ENCODE results near the gene TANGO6.
"Not testable (repeated sequence)": the region's sequence is repeated elsewhere in the genome, so short reads cannot be mapped to it uniquely, and the experiment has no call there.

Gene TANGO6

DNA sequence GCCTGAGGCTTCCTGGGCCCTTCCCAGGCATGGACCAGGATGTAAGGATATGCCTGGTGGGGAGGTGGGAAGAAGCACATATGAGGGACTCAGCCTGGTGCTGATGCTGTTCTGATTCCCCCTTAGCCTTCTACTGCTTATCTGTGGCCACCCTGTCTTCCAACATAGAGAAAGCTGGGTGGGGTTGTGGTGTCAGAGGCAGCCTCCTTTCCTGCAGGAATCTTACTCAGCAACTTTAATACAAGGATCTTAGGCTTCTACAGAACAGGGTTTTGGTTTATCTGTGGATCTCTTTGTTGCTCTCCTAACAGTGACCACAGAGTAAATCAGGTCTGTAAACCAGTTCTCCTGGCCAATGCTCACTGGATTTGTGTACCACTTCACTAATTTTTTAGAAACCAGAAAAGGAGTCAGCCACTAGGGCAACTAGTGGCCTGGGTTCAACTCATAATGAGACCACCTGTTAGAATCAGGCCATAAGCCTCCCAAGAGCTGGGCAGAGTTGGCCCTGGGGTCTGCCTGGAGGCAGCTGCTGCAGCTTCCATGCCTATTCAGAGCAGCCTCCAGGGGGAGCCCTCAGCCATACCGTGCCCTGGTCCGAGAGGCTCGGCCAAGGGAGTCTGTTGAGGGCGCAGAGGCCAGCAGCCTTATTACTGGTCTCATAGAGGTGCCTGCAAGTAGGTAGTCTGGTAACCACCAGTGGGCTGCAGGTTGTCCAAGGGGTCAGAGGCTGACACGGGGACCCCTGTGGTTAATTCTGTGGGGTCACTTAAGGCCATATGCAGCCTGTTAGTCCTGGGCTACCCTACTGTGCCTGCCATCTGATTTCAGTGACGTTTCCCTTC, 269.2 kb downstream of the TANGO6 start:
- in situ Hi-C loops (cut with HindIII; ENCODE audit: low sequenced_read_pairs), result no loop called here

DNA sequence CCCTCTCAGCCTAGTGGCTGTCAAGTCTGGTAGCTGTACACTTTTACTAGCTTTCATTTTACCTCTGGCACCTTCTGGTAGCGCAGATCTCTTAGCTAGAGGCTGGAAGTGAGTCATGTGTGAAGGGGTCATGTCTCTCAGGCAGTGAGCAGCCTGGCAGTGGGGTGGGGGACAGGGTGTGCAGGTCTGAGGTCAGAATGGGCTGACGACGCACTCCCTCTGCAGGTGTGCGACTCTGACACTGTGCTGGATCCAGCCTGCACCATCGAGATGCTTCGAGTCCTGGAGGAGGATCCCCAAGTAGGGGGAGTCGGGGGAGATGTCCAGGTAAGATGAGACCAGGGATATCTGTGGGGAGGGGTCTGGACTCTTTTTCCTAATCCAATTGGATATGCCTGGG, 269.9 kb downstream of the TANGO6 start:
- in situ Hi-C loops (cut with HindIII; ENCODE audit: low sequenced_read_pairs), result no loop called here

DNA sequence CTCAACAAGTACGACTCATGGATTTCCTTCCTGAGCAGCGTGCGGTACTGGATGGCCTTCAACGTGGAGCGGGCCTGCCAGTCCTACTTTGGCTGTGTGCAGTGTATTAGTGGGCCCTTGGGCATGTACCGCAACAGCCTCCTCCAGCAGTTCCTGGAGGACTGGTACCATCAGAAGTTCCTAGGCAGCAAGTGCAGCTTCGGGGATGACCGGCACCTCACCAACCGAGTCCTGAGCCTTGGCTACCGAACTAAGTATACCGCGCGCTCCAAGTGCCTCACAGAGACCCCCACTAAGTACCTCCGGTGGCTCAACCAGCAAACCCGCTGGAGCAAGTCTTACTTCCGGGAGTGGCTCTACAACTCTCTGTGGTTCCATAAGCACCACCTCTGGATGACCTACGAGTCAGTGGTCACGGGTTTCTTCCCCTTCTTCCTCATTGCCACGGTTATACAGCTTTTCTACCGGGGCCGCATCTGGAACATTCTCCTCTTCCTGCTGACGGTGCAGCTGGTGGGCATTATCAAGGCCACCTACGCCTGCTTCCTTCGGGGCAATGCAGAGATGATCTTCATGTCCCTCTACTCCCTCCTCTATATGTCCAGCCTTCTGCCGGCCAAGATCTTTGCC, 271.1 kb downstream of the TANGO6 start:
- in situ Hi-C loops (cut with HindIII; ENCODE audit: low sequenced_read_pairs), result no loop called here

DNA sequence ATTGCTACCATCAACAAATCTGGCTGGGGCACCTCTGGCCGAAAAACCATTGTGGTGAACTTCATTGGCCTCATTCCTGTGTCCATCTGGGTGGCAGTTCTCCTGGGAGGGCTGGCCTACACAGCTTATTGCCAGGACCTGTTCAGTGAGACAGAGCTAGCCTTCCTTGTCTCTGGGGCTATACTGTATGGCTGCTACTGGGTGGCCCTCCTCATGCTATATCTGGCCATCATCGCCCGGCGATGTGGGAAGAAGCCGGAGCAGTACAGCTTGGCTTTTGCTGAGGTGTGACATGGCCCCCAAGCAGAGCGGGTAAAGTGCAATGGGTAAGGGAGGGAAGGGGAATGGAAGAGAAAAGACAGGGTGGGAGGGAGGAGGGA, 271.6 kb downstream of the TANGO6 start:
- in situ Hi-C loops (cut with HindIII; ENCODE audit: low sequenced_read_pairs), result no loop called here

DNA sequence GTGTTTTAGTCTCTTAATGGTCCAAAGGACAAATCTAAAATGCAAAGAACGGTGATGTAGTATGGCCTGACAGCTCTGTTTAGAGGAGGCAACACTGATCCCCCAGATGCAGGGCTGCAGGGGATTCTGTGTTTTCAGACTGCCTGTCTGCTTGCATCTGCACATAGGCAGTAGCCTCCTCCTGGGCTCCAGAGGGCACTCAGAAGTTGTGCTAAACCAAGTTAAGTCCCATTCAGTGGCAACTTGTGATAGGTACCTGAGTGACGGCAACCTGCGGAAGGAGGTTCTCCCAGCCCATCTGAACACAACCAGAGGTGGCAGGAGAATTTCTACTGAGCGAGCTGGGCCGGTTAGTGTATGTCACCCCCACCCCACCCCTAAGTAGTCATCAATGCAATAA, 272.0 kb downstream of the TANGO6 start:
- in situ Hi-C loops (cut with HindIII; ENCODE audit: low sequenced_read_pairs), result no loop called here

DNA sequence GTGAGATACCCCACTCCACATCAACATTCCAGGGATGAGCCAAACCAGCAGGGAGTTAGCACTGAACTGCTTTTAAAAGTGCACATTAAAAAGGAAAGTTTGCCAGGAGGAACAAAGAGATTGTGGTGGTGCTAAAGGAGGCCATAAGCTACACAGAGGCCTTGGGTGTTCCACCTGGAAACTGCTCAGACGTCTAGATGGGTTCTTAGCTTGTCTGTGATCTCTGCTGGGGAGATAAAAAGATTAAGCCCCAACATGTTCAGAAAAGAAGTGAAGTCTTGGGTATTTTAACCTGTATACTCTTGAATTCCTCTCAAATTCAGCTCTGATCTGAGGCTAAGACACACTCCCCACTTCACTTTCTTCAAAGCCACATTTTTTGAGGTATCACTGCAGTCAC, 272.5 kb downstream of the TANGO6 start:
- in situ Hi-C loops (cut with HindIII; ENCODE audit: low sequenced_read_pairs), result no loop called here

DNA sequence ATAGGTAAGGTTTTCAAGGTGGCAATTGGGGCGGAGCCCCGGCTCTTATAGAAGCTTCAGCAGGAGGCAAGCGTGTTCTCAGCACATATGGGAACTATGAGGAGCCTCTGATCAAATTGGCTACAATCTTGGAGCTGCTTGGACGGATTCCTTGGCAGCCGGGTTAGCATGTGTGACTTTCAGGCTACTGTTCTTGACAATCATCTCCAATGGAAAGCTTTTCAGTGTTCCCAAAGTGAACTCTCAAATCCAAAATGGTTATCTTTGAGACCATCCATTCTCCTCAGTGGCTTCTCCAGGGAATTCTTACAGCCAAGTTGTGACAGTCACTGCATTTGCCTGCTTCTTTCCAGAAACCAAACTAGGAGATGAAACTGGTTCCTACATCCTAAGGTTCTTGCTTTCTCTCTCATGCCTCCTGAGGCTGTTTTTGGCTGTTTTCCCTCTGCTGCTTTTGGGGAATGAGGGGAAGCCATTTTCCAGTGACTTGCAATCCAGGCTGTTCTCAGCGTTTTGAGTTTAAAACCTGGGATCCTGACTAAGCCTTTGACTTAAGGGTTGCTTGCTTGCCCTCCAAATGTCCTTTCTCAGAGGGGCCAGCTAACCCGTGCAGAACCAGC, 273.0 kb downstream of the TANGO6 start:
- in situ Hi-C loops (cut with HindIII; ENCODE audit: low sequenced_read_pairs), result no loop called here

DNA sequence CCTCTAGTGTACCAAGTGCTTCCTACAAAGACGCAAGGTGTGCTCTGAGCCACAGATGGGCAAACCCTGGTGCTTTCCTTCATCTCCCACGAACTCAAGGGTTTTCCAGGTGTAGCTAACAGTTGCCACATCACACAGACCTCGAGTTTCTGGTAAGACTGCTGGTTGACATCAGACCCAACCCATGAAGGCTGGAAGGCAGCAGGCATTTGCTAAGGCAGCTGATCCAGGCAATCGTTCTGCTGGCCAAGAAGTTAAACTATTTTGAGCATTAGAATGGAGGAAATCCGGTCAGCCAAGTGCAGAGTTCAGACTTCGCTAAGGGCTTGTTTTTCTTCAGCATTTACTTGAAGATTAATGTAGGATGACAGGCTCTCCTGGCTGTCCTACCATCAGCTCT, 273.6 kb downstream of the TANGO6 start:
- in situ Hi-C loops (cut with HindIII; ENCODE audit: low sequenced_read_pairs), result no loop called here

DNA sequence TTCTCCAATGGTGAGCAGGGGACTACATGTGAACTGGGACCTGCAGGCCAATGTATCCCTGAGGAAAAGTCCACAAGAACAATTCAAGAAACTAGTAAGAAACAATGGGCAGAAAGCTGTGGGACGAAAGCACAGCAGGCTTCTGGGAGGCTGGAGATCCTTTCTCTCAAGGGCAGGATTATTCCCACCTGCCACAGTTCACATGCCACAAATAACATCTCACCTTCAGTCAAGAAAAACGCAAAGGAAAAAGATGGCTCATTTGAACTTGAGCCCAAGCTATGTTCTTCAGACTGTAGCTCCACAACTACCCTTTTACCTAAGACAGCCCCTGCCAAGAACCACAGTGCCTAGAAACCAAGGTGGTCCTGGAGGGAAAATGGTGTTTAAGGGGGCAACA, 275.1 kb downstream of the TANGO6 start:
- in situ Hi-C loops (cut with HindIII; ENCODE audit: low sequenced_read_pairs), result no loop called here

DNA sequence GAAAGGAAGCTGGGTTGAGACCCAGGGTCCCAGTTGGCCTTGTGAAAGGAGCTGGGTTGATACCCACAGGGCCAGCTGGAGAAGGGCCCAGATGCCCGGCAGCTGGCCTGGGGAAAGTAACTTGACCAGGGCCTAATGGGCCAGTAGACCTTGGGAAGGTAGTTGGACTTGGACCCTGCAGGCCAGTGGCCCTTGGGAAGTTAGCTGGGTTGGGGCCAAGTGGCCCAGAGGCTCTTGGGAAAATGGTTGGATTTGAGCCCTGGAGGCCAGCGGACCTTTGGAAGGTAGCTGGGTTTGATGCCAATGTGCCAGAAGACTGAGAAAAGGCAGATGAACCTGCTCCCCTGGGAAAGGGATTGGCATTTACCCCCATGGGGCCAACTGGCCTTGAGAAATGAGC, 275.7 kb downstream of the TANGO6 start:
- in situ Hi-C loops (cut with HindIII; ENCODE audit: low sequenced_read_pairs), result no loop called here

DNA sequence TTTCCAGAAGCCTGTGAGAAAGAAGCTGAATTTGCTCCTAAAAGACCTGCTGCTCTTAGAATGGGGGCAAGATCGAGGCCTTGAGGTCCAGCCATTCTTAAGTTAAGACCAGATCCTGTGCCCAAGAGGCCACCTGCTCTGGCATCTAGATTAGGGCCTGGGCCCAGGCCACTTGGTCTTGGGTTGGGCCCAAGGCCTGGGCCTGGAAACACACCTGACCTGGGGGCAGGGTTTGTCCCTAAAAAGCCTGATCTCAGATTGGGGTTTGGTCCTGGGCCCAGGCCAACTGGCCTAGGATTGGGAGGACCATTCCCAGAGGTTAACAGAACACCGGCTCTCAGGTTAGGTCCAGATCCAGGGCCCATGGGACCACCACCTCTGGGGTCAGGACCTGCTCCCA, 276.2 kb downstream of the TANGO6 start:
- in situ Hi-C loops (cut with HindIII; ENCODE audit: low sequenced_read_pairs), result no loop called here

DNA sequence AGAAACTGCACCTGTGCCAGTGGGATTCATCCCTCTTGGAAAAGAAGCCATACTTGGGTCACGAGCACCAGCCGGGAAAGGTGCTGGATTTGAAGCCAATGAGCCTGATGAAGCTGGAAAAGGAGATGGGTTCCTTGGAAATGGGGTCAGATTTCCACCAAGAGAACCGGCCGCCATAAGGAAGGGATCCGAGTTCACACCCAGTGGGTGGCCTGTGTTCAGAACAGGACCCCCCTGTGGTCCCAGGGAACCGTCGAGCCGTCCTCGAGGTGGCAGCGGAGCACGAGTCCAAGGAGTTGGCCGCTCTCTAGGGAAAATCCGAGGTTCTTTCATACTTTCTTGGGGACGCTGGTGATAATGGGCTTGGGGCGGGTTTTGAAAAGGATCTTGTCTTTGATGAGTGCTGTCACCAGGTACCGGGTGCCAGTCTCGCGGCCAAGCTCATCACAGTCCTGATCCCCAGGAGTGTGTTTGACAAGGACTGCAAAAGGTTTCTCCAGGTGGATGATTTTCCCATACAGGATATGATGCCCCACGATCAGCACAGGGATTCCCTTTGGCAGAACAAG, 276.8 kb downstream of the TANGO6 start:
- in situ Hi-C loops (cut with HindIII; ENCODE audit: low sequenced_read_pairs), result loop anchor here (5.0 kb wide), 1 partner anchor 203 kb away; no protein-coding TSS in a partner anchor

DNA sequence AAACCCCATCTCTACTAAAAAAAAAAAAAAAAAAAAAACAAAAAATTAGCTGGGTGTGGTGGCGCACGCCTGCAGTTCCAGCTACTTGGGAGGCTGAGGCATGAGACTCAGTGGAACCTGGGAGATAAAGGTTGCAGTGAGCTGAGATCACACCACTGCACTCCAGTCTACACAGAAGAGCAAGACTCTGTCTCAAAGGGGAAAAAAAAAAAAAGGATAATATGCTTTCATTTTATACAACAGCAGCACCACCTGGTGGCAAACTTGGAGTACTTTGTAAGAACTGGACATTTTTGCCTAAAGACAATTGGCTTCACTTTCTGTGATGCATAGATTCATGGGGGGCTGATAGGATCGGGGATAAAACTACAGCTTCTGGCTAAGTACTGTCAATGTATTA, 280.6 kb downstream of the TANGO6 start:
- in situ Hi-C loops (cut with HindIII; ENCODE audit: low sequenced_read_pairs), result loop anchor here (5.0 kb wide), 1 partner anchor 207 kb away; no protein-coding TSS in a partner anchor

DNA sequence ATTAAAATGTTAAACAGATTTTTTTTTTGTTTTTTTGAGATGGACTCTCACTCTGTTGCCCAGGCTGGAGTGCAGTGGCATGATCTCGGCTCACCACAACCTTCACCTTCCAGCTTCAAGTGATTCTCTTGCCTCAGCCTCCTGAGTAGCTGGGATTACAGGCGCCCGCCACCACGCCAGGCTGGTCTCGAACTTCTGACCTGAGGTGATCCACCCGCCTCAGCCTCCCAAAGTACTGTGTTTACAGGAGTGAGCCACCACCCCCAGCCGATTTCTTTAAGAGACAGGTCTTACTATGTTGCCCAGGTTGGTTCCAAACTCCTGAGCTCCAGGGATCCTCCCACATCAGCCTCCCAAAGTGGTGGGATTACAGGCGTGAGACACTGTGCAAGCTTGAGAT, 281.1 kb downstream of the TANGO6 start:
- in situ Hi-C loops (cut with HindIII; ENCODE audit: low sequenced_read_pairs), result loop anchor here (5.0 kb wide), 1 partner anchor 207 kb away; no protein-coding TSS in a partner anchor

DNA sequence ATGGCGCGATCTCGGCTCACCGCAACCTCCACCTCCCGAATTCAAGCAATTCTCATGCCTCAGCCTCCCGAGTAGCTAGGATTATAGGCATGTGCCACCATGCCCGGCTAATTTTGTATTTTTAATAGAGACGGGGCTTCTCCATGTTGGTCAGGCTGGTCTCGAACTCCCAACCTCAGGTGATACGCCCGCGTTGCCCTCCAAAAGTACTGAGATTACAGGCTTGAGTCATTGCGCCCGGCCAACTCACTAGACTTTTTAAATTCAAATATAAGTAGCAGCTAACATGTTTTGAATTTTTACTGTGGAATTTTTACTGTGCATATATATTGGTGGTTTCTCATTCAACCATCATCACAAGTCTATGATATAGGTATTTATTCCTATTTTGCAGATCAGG, 281.6 kb downstream of the TANGO6 start:
- in situ Hi-C loops (cut with HindIII; ENCODE audit: low sequenced_read_pairs), result loop anchor here (5.0 kb wide), 1 partner anchor 208 kb away; no protein-coding TSS in a partner anchor

DNA sequence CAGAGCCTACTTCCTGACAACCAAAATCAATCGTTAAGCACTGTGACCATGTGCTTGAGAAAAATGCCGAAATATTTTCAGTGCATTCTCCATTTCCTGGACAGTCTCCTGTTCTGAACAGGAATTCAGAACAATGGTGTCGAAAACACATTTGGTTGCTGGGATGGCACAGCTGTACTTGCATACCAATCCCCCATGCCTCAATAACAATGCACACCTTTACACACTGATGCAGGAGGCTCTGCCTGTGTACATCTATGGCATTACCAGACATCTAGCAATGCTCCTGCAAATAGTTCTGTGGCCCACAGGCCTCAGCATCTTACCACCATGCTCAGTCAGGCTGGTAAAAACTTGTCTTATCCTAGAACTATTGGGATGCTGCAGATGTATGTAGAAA, 282.9 kb downstream of the TANGO6 start:
- in situ Hi-C loops (cut with HindIII; ENCODE audit: low sequenced_read_pairs), result no loop called here

DNA sequence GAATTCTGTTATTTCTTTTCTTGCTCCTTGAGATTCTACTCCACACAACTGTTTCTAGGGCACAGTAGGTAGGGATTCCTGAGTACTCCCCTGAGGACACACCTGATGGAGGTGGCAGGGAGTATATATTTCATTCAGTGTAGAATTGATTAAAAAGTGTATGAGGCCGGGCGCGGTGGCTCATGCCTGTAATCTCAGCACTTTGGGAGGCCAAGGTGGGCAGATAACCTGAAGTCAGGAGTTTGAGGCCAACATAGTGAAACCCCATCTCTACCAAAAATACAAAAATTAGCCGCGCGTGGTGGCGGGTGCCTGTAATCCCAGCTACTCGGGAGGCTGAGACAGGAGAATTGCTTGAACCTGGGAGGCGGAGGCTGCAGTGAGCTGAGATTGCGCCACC, 283.5 kb downstream of the TANGO6 start:
- in situ Hi-C loops (cut with HindIII; ENCODE audit: low sequenced_read_pairs), result not testable (repeated sequence)

DNA sequence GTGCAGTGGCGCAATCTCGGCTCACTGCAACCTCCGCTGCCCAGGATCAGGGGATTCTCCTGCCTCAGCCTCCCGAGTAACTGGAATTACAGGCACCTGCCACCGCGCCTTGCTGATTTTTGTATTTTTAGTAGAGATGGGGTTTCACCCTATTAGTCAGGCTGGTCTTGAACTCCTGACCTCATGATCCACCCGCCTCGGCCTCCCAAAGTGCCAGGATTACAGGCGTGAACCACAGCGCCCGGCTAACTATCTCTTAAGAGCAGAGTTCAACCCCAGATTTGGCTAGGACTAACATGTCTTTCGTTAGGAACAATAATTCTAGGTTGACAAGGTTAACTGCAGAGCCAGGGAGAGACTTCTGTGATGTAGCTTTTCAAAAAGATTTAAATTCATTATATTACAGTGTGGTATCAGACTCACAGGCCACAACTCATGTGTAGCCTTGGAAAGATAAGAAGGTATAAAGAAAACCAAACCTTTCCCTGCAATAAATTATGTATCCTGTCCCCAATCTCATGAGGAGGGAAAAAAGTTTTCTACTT, 284.7 kb downstream of the TANGO6 start:
- in situ Hi-C loops (cut with HindIII; ENCODE audit: low sequenced_read_pairs), result no loop called here

DNA sequence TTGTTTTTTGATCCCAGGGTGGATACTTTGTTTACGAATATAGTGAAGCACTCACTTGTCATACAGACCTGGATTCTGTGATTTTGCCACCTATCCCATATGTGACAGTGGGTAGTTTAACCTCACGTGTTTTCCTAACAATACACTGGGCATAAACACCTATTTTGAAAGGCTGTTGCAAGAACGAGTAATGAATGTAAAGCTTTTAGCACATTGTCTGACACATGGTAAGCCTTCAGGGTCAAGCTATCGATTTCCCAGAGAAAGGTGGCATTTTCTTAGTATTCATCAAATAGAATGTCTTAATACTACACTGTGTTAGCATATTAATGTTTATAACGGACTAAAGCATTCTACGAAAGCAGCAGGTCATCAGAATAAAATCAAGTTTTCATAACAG, 287.1 kb downstream of the TANGO6 start:
- in situ Hi-C loops (cut with HindIII; ENCODE audit: low sequenced_read_pairs), result loop anchor here (10.0 kb wide), 1 partner anchor 174 kb away; no protein-coding TSS in a partner anchor

DNA sequence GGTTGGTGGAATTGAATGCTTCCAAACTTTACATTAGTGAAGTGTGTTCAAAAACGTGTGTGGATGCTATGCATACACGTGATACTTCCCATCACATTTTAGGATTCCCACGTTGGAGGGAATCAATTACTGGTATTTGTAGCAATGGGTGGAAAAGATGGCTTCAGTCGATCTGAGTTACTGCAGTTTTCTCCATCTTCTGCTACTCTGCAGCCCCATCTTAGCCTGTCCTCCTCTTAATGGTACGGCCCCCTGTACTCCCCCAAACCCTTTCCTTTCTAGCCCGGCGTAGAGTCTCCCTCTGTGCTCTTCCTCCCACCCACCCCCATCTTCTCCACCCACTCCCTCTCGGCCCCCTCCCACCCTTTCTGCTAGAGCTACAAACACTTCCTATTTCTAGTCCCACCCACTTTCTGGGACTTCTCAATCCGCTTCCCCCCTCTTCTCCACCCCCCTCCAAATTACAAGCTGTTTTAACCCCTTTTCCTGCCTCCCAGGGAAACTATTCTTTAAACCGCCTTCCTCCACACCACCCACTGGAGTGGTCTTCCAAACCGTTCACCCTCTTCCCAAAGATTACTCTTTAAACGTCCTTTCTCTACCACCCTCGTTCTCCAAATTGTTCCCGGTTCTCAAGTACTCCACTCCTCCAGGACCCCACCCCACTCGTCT, 288.0 kb downstream of the TANGO6 start:
- in situ Hi-C loops (cut with HindIII; ENCODE audit: low sequenced_read_pairs), result loop anchor here (10.0 kb wide), 1 partner anchor 173 kb away; no protein-coding TSS in a partner anchor
